ENCODE measurements around the gene IGFBP4.

DNA sequence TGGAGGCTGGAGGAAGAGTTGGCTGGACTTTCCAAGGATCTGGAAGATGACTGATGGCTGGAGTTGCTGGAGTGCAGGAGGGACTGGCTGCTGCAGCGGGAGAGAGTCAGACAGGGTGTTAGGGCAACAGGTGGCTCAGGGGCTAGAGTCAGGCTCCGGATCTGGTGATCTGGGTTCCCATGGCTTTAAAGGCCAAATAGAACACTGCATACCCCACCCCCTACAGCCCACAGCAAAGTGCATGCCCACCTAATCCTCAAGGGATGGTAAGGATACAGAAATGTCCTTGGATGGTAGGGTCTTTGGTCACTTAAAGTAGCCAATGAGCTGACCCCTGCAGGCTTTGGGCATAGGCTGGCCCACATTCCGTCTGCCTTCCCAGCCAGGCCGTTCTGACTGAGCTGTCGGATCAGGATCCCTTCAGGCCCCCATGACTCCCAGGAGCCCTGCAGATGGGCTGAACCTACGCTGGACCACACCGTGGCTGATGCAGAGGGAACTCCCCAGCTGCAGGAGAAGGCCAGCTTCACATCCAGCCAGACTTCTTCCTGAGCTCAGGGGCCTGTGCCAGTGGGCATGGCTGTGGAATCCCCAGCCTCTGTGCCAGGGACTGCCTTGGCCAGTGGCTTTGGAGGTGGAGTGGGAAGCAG, 44.2 kb downstream of the IGFBP4 start:
- TF ChIP-seq POLR2AphosphoS5 (IDR thresholded peaks at IDR 0.05) = peak in 2 of 4 donors; percentile 11 to 22
- TF ChIP-seq, protein P1, sequence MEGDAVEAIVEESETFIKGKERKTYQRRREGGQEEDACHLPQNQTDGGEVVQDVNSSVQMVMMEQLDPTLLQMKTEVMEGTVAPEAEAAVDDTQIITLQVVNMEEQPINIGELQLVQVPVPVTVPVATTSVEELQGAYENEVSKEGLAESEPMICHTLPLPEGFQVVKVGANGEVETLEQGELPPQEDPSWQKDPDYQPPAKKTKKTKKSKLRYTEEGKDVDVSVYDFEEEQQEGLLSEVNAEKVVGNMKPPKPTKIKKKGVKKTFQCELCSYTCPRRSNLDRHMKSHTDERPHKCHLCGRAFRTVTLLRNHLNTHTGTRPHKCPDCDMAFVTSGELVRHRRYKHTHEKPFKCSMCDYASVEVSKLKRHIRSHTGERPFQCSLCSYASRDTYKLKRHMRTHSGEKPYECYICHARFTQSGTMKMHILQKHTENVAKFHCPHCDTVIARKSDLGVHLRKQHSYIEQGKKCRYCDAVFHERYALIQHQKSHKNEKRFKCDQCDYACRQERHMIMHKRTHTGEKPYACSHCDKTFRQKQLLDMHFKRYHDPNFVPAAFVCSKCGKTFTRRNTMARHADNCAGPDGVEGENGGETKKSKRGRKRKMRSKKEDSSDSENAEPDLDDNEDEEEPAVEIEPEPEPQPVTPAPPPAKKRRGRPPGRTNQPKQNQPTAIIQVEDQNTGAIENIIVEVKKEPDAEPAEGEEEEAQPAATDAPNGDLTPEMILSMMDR (IDR thresholded peaks at IDR 0.05) = no peak
- TF ChIP-seq POLR2A (IDR thresholded peaks at IDR 0.05) = no peak

Data from sigmoid colon (tissue), 4 donors.